GM21367 (cell line): Measurements from ENCODE around the gene SEMA6B.
"Not testable (repeated sequence)": the region's sequence is repeated elsewhere in the genome, so short reads cannot be mapped to it uniquely, and the experiment has no call there.

Experiments
- ATAC-seq: cut with Tn5 transposase; IDR thresholded peaks from one replicate; pipeline ENCODE4 v1.9.1; 2021; ENCODE audit not compliant: unreplicated experiment

SEMA6B gene

GRCh38 chr19:4533334-4533733 is 26.1 kb downstream of the SEMA6B start:
- no peak for ATAC-seq

- no peak for ATAC-seq
Observed at GRCh38 chr19:4531562-4532165, 27.8 kb downstream of the SEMA6B start.

GRCh38 chr19:4529924-4530522 is 29.5 kb downstream of the SEMA6B start:
- no peak for ATAC-seq

- ATAC-seq, result no peak
Observed at GRCh38 chr19:4528843-4529242, 30.6 kb downstream of the SEMA6B start.

GRCh38 chr19:4527377-4527776 is 32.1 kb downstream of the SEMA6B start:
- ATAC-seq, result not testable (repeated sequence)

- ATAC-seq, result no peak
Observed at GRCh38 chr19:4525563-4526002, 33.9 kb downstream of the SEMA6B start.

- ATAC-seq, result no peak
Observed at GRCh38 chr19:4524808-4525562, 34.5 kb downstream of the SEMA6B start.

- ATAC-seq, result no peak
Observed at GRCh38 chr19:4523306-4524110, 36.0 kb downstream of the SEMA6B start.

GRCh38 chr19:4522291-4523002 is 37.0 kb downstream of the SEMA6B start:
- no peak for ATAC-seq

- no peak for ATAC-seq
Observed at GRCh38 chr19:4521888-4522242, 37.6 kb downstream of the SEMA6B start.

- no peak for ATAC-seq
Observed at GRCh38 chr19:4521170-4521887, 38.2 kb downstream of the SEMA6B start.

- ATAC-seq, result no peak
Observed at GRCh38 chr19:4519521-4520277, 39.8 kb downstream of the SEMA6B start.

- no peak for ATAC-seq
Observed at GRCh38 chr19:4519172-4519496, 40.4 kb downstream of the SEMA6B start.

GRCh38 chr19:4518345-4519171 is 40.9 kb downstream of the SEMA6B start, which contains the start of gene PLIN4:
Gene PLIN4, minus strand, starts transcription at chr19:4518486. Its CDS starts 214 bp downstream, at chr19:4518272.
- no peak for ATAC-seq

GRCh38 chr19:4517451-4518057 is 41.9 kb downstream of the SEMA6B start:
- ATAC-seq, result no peak

GRCh38 chr19:4516939-4517300 is 42.6 kb downstream of the SEMA6B start:
- no peak for ATAC-seq

GRCh38 chr19:4516199-4516938 is 43.1 kb downstream of the SEMA6B start:
- ATAC-seq, result no peak

GRCh38 chr19:4515732-4516131 is 43.8 kb downstream of the SEMA6B start:
- no peak for ATAC-seq
